NCI-H1048 (cell line): ENCODE data around the gene HDHD3.
A peak's percentile ranks its signal among the peaks of the same experiment; 100 is the strongest.

Source experiments
- DNase-seq: peaks from one replicate; lab custom pipeline; 2025; lab: John Stamatoyannopoulos, UW

HDHD3 gene

DNA sequence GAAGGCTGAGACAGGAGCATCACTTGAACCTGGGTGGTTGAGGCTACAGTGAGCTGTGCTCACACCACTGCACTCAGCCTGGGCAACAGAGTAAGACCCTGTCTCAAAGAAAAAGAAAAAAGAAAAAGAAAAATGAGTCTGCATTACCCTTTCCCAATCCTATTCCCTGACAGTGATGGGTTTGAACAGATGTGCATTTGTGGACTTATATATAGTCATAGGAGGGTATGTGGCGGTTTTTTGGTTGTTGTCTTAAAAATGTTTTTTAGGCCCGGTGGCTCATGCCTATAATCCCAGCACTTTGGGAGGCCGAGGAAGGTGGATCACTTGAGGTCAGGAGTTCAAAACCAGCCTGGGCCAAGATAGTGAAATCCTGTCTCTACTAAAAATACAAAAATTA is 13.4 kb downstream of the HDHD3 start:
- no peak for DNase-seq

DNA sequence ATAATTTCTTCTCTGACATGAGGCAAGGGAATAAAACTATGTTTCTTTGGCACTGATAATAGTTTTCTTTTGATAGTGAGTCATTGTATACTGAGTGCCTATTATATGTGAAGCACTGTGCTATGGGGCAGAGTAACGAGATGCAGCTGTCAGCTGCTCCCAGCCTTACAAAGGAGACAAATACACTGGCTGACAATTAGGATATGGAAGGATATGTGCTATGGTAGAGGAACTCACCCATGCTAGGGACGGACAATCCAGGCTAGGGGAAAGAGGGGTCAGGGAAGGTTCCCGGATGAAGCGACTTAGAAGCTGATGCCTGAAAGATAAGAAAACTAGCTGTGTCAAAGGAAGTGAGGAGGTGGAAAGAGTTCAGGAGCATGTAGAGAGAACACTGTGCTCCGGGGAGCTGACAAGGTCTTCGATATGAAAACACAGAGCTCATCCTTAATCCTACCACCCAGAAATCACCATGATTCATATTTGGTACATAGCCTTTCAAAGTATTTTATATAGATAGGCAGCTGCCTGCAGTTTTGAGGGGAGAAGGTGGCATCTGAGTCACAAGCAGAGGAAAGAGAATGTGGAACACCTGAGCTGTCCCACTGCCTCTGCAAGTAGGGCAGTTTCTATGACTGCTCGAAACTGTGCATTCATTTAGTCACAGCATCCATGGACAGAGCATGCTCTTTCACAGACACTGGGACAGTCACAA is 15.3 kb downstream of the HDHD3 start:
- DNase-seq, result no peak

DNA sequence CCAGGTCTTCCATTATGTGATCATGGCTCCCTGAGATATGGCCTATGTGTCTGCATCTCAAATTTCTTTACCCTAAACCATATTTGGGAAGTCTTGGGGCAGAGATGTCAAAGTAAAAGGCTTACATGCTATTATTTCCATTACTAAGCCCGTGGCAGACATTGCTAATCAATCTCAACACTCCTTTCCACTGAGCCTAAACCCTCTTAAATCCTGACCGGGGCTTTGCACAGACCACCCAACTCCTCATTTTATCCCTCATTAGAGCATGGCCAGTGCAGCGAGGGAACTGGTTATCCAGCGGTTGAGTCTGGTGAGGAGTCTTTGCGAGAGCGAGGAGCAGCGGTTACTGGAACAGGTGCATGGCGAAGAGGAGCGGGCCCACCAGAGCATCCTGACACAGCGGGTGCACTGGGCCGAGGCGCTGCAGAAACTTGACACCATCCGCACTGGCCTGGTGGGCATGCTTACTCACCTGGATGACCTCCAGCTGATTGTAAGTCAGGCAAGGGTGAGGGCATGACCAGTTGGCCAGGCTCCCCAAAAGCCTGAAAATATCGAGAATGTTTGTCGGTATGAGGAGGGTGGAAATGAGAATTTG is 16.4 kb downstream of the HDHD3 start:
- DNase-seq, result no peak

DNA sequence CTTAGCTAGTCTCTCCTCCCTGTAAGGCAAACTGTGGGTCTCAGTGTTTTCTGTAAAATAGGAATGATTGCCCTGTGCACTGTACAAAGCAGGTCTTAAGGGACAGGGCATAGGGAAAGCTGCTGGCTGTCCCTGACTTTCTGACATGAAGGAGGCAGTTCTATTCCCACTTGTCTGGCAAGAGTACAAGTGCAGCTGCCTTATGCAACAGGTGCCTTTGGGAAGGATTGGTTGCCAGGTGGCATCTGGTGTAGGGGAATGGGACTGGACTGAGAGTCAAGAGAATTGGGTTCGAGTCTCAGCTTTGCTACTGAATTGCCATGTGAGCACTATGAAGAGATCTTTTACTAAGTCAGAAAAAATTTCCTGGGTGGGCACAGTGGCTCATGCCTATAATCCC is 17.4 kb downstream of the HDHD3 start:
- no peak for DNase-seq

DNA sequence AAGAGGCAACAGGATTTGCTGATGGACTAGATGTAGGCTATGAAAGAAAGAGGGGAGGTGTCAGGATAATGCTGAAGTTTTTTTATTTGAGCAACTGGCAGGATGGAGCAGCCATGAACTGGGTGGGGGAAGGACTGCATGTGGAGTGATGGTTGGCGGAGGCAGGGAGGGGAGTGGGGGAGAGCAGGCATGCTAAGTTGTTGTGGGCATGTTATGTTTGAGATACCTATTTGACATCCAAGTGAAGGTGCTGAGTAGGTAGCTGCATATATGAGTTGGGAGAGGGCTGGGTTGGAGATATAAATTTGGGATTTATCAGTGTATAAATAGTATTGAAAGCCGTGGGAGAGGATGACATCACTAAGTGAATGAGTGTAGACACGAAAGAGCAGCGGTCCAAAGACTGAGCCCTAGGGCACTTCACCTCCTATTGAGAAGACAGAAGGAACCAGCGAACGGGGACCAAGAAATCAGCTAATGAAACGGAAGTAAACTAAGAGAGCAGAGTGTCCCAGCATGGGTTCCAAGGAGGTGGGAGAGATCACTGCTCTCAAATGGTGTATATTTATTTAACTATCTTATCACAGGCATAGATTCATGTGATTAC is 20.0 kb downstream of the HDHD3 start:
- DNase-seq, result no peak

DNA sequence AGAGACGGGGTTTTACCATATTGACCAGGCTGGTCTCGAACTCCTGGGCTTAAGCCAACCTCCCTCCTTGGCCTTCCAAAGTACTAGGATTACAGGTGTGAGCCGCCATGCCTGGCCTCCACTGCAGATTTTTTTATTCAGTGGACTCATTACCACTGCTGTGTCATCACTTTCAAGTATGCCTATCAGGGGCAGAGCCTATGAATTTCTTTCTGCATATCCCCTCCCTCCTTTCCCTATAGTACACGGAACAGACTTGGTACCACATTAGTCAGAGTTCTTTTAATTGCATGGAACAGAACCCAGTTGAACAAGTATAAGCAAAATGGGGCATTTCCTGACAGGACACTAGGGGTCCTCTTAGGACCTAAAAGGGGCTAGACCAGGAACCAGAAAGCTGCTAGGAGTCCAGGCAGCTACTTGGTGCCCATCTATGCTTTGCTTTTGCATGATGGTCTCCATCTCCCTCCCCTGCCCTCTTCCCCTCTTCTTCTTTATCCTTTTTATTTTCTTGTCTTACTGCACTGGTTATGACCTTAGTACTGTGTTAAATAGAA is 21.7 kb downstream of the HDHD3 start:
- DNase-seq, result no peak

DNA sequence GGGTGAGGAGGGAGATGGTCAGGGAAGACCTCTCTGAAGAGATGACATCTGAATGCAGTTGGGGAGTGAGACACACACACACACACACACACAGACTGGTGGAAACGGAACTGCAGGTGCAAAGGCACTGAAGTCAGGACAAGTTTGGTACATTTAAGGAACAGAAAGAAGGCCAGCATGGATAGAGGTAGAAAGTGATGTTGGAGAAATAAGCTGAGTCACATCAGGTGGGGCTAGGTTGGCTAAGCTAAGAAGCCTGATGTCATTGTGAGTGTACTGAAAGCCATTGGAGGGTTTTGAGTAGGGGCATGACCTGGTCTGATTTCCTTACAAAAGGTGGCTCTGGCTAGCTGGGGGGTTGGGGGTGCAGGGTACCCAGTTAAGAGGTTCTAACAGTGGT is 24.4 kb downstream of the HDHD3 start:
- no peak for DNase-seq

DNA sequence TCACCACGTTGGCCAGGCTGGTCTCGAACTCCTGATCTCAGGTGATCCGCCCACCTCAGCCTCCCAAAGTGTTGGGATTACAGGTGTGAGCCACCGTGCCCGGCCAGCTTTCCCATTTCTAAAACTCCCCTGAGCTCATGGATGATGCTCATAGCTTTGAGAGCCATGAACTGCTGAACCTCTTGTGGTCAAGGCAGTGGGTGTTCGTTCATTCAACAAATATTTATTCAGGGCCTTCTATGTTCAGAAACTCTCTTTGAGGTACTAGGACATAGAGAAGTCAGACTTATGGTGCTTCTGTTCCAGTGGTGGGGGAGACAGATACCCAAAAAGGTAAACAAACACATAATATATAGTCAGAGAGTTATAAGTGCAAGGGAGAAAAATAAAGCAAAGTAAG is 24.8 kb downstream of the HDHD3 start:
- DNase-seq, result no peak

DNA sequence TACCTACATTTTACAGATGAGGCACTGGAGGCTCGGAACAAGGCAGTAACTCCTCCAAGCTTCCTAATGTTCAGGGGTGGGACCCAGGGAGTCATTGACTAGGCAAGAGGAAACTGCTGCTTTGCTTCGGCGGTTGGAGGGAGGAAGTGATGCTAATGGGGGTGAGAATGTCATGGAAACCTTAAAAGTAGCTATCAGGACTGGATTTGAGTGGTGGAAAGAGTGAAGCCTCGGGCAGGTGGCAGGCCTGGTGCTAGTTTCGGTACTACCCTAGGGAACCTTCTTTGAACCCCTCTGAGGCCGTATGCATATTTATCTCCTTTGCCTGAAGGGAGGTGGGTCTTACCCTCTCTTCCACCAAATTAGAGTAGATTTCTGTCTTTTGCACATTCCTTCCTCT is 25.8 kb downstream of the HDHD3 start:
- DNase-seq, result no peak

DNA sequence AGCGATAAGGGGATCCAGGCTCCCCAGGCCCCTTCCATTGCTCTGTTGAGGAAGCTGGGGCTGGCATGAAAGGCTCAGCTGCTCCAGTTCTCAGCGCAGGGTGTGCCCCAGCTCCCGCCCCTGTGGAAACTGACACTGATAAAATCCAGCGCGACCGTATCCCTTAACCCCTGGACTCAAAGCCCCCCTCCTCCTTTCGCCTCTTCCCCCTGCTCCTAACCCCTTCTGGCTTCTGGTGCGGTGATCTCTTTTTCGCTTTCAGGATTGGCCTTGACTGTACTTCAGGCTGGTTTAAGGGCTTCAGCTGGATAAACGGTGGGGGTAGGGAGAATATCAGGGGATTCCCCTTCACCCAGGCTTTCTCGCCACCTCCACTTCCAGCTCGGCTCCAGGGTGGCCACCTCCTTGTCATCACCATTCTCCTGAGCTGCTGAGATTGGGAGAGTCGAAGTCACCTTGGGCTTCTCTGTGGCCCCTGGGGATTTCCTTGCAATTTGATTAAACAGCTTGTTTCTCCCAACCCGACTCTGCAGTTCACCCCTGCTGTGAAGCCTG is 26.6 kb downstream of the HDHD3 start:
- no peak for DNase-seq

DNA sequence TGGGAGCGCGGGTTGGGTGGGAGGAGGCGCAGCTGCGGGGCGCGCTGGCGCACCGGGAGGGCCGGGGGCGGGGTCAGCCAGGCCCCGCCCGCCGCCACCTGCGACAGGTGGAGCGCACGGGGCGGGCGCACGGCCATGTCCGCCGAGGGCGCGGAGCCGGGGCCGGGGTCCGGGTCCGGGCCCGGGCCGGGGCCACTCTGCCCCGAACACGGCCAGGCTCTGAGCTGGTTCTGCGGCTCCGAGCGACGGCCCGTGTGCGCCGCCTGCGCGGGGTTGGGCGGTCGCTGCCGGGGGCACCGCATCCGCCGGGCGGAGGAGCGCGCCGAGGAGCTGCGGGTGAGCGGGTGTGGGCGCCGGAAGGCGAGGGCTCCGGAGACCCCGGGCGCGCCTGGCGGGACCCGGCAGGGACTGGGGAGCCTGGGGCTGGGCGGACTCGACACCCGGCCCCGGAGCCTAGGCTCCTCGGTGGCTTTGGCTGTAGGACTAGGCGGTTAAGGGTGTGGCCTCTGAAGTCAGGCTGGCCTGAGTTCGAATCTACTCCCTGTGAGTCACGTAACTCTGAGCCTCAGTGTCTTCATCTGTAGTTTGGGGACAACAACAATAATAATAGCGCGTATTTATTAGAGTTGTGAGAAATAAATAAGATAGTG is 27.2 kb downstream of the HDHD3 start, which contains the start of gene BSPRY:
TSS of gene BSPRY (plus strand) at position 97 of the 650 bp plus-strand sequence. CDS start at position 136, 39 bp downstream.
- DNase-seq, result no peak

DNA sequence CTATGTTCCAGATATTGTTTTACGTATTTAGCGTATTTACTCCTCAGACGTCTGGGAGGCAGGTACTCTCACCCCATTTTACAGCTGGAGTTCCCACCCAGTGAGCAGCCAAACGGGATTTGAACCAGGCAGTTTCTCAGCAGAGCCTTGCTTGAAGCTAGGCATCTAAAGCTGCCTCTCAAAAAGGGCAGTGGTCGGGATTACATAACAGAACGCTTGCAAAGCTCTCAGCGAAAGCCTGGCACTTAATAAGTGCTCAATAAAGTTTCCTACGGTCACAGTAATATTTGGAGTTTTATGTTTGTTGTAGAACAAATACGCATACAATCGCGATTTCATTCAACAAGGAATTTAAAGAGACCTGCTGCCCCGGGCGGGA is 27.7 kb downstream of the HDHD3 start:
- no peak for DNase-seq

DNA sequence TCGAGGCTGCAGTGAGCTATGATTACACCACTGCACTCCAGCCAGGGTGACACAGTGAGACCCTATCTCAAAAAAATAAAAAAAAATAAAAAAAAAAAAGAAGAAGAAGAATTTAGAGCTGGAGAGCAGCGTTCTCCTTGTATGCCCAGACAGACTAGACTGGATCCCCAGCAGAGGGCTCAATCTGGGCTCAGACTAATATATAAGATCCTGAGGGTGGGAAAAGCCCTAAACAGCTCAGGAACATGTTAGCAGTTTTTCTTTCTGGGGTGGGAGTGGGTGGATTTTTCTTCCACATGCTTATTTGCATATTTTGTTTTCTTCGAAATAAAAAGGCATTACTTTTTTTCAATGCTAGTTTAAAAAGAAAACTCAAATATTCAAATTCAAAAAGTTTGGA is 28.3 kb downstream of the HDHD3 start:
- DNase-seq, result no peak

DNA sequence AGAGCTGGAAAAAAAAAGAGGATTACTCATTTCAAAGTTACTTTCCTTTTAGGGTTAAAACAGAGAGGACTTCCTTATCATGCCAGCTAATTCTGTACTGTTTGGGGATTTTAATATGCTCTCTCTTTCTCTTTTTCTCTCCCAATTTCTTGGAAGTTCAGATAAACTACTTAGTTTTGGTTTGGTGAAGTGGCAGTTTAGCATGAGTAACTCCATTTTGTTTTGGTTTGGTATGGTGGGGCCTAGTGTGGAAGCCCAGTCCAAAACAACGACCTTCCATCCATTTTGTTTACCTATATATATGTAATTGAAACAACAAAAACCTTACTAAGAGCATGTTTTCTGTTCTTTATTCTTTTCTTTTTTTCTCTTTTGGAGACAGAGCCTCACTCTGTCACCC is 31.1 kb downstream of the HDHD3 start:
- DNase-seq, result no peak

DNA sequence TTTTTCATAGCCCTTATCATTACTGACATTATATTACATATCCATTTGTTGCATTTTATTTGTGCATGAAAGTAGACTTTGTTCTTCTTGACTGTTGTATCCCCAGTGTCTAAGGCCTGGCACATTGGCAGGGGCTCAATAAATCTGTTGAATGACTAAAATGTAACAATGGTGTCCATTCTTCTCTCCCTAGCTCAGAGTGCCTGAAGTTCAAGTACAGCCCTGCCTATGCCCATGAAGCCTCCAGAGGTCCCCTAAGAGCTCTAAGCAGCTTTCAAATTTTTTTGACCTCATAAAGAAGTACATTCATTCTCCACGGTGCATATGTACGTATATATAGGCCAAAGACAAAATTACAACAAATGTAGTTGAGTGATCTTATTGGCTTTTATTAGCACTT is 31.6 kb downstream of the HDHD3 start:
- DNase-seq, result no peak

DNA sequence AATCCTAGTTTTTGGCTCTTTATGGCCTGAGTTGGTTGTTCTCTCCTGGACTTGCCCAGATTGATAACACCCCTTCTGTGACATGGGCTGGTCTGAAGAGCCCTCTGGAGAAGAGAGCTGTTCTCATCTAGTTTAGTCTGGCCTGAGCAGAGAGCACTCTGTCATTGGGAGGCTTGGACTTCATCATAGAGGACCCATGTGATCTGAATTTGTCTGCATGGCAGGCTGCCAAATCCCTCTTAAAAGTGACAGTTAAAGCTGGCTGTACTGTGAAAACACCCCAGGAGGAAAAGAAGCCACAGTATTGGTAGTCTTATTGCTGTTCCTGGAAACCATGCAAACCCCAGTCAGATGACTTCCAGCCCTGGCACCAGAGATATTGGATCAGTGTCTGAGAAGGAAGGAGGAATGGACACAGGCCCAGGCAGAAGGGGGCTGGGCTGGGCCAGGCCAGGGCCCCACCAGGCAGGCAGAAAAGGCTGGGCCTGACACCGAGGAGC is 33.0 kb downstream of the HDHD3 start:
- no peak for DNase-seq

DNA sequence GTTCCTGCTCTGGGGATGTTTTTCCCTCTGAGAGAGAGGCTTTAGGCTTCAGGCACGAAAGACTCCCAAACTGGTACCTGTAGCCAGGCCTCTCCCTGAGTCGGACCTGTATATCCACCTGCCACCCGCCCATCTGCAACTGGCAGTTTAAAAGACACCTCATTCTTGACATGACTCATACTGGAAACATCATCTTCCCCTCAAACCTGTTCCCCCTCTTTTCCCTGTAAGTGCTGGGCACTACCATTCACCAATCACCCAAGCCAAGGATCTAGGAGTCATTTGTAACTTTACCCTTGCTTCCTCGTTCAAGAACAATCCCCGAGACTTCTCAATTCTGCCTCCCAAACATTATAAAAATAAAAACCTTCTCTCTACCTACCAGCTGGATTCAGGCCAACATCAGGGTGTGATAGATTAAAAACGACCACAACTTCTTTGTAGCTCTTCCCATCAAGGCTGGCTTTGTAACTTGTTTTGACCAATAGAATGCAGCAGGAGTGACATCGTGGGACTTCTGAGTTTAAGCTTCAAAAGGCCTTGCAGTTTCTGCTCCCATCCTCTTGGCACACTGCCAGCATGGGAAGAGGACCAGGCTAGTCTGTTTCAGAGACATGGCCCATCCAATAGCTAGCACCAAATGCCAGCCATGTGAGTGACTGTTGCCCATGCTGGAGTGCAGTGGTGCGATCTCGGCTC is 34.9 kb downstream of the HDHD3 start:
- no peak for DNase-seq

DNA sequence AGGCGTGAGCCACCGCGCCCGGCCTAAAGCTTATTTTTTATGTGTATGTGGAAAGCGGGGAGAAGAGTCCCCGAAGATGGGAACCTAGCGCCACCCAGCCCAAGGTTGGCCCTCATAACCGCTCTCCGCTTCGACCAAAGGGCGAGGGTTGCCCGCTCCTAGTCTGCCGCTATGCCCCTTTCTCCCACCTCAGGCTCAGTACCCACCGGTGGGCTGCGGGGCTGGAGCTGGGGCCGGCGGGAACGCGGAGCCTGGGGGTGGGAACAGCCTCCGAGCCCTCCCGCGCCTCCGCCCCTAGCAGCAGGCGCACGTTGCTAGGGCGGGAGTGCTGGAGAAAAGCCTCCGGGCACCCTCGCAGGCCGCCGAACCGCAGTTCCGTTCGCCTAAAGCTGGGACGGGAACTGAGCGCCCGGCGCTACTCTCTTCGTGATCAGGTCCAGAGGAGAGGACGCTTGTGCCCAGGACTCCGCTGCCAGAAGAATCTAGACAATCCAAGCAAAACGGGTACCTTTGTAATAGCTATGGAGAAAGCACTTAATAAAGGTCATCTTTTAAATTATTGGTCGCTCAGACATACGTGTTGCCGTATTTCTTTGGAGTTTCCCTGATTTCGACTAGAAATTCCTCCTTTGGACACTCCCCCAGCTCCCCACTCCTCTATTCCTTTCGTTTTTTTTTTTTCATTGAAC is 36.6 kb downstream of the HDHD3 start, which contains the start of gene WDR31:
TSS of gene WDR31 (minus strand) at position 265 of the 689 bp plus-strand sequence. CDS start 8,253 bp downstream, outside the sequence.
- peak; percentile 38 for DNase-seq

DNA sequence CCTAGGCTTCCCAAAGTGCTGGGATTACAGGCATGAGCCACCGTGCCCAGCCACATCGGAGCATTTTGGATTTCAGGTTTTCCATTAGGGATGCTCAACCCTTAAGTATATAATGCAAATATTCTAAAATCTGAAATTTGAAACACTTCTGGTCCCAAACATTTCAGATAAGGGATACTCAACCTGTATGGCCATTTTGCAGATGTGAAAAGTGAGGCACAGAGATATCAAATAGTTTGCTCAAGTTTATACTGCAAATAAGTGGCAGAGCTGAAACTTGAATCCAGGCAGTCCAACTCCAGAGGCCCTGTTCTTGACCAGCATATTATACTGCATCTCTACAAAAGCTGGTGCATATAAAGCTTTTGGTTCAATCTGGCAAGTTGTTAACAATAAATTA is 39.1 kb downstream of the HDHD3 start:
- no peak for DNase-seq

DNA sequence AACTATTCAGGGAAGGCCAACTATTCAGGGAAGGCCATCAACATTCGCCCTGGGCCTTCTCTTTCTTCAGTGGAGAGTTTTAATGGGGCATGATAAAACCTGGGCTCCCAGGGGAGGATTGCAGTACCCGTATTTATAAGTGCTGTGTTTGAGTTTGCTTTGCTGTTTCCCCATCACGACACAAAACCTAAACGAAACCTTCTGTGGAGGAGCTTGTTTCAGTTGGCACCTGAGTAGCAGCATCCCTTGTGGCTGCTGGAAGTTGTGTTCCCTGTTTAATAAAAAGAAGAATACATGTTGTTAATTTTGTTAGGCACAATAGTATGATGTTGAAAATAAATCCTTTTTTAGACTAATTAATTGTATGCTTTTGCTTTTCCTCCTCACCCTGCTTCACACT is 45.0 kb downstream of the HDHD3 start:
- no peak for DNase-seq
